ENCODE measurements around the gene TRPM8.

DNA sequence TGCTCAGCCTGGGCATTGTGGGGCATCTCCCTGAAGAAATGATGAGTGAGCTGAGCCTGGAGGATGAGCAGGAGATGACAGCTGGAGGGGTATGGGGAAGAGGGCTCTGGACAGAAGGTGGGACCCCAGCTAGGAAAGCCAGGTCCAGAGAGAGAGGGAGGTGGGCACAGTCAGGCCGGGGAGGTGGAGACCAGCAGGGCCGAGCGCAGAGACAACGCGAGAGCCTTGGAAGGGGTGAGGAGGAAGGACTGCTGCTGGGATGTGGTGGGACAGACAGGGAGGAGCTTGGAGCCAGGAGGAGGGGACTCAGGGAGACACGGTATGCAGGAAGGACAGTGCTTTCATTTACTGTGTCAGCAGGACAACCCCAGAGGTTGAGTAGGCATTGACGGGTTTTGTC is 8.2 kb downstream of the TRPM8 start:
- no peak for TF ChIP-seq EZH2 (IDR thresholded peaks at IDR 0.05; ENCODE audit: insufficient read depth, poor library complexity, severe bottlenecking)
- TF ChIP-seq EZH2phosphoT487 (IDR thresholded peaks at IDR 0.05; ENCODE audit: insufficient read depth, low read depth): no peak

Measured in GM23248 (cell line).